ENCODE measurements around the gene TAS2R1. TPM values are rescaled to one million over a fixed set of nuclear protein-coding genes. Genes with fewer than 3 reads are reported as not detected.

TAS2R1 gene
- polyA plus RNA-seq, 3 donors: not detected

- Histone ChIP-seq H3K4me3 (replicated peaks in 1 of 3; ENCODE audit: low read depth in 2 of 3, low read length in 3 of 3) (no peak overlapping the region), H3K4me1 (ENCODE audit: control insufficient read depth in 1 of 2, insufficient read depth in 2 of 2, low read length in 2 of 2) (no peaks in the 10 kb centered on the region), H3K36me3 (replicated peaks in 1 of 2; ENCODE audit: control insufficient read depth in 1 of 2, insufficient read depth in 2 of 2, low read length in 2 of 2) (no peaks in the 10 kb centered on the region), H3K4me2 (replicated peaks; ENCODE audit: extremely low read depth, low read length, poor library complexity, severe bottlenecking) (no peak overlapping the region), H3K9ac (ENCODE audit: insufficient read depth, low read length, poor library complexity, severe bottlenecking) (no peak overlapping the region), H3K9me3 (replicated peaks in 1 of 2; ENCODE audit: control insufficient read depth in 1 of 2, insufficient read depth in 1 of 2, low read length in 2 of 2) (peaks cover 0 to 9% of the 10 kb centered on the region in 2 donors), H3K27me3 (ENCODE audit: control insufficient read depth in 2 of 2, insufficient read depth in 2 of 2, low read length in 2 of 2) (no peaks in the 10 kb centered on the region), H3K79me2 (ENCODE audit: insufficient read depth, low read length) (no peaks in the 10 kb centered on the region), H2AFZ (ENCODE audit: insufficient read depth, low read depth, low read length, poor library complexity, severe bottlenecking) (no peak overlapping the region), H3K27ac (ENCODE audit: low read depth in 1 of 2, low read length in 2 of 2) (no peak overlapping the region), H4K20me1 (ENCODE audit: insufficient read depth, low read length) (no peaks in the 10 kb centered on the region)
- WGBS (ENCODE audit: insufficient coverage): 76% methylated on average over 3 of the region's 6 CpGs
- no peak overlapping the region for H3K4me3 Mint-ChIP-seq
- TF ChIP-seq, protein P1, sequence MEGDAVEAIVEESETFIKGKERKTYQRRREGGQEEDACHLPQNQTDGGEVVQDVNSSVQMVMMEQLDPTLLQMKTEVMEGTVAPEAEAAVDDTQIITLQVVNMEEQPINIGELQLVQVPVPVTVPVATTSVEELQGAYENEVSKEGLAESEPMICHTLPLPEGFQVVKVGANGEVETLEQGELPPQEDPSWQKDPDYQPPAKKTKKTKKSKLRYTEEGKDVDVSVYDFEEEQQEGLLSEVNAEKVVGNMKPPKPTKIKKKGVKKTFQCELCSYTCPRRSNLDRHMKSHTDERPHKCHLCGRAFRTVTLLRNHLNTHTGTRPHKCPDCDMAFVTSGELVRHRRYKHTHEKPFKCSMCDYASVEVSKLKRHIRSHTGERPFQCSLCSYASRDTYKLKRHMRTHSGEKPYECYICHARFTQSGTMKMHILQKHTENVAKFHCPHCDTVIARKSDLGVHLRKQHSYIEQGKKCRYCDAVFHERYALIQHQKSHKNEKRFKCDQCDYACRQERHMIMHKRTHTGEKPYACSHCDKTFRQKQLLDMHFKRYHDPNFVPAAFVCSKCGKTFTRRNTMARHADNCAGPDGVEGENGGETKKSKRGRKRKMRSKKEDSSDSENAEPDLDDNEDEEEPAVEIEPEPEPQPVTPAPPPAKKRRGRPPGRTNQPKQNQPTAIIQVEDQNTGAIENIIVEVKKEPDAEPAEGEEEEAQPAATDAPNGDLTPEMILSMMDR (IDR thresholded peaks at IDR 0.05): no peak
- H3K27ac Mint-ChIP-seq: no peak overlapping the region
- peaks cover 3 to 10% (median 6%) of the 10 kb centered on the region in 7 donors for H3K9me3 Mint-ChIP-seq
- DNase-seq: no peak
- H3K36me3 Mint-ChIP-seq: no peaks in the 10 kb centered on the region
- H3K27me3 Mint-ChIP-seq (ENCODE audit: low read depth in 3 of 3): peaks cover 0 to 1% (median 0%) of the 10 kb centered on the region in 3 donors
- H3K4me1 Mint-ChIP-seq: no peaks in the 10 kb centered on the region
- intact Hi-C loops (cut with micrococcal nuclease): no loop called here
Measured at GRCh38 chr5:9588254-9588653, 41.9 kb downstream of the TAS2R1 start.

DNA sequence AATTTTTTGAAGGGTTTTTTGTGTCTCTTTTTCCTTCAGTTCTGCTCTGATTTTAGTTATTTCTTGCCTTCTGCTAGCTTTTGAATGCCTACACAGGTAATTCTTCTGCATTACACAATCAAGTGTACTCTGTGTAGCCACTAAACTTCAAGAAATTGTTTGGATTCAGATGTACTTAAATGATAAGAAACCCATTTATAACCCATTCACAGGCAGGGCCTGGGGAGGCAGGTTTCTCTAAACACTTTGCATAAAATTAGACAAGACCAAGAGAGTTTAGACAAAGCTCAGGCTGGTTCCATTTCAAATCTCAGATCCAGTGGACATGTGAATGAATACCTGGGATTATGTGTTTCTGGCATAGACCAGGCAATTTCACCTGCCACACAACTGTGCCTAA, 43.0 kb downstream of the TAS2R1 start:
- Mint-ChIP-seq H3K27me3 (ENCODE audit: low read depth in 3 of 3) (peaks cover 0 to 1% (median 0%) of the 10 kb centered on the region in 3 donors), H3K27ac (no peak overlapping the region), H3K9me3 (peaks cover 3 to 10% (median 6%) of the 10 kb centered on the region in 7 donors), H3K4me3 (no peak overlapping the region), H3K4me1 (no peaks in the 10 kb centered on the region), H3K36me3 (no peaks in the 10 kb centered on the region)
- H3K79me2 ChIP-seq (ENCODE audit: insufficient read depth, low read length): no peaks in the 10 kb centered on the region
- H3K4me2 ChIP-seq (replicated peaks; ENCODE audit: extremely low read depth, low read length, poor library complexity, severe bottlenecking): no peak overlapping the region
- intact Hi-C loops (cut with micrococcal nuclease): no loop called here
- no peak for DNase-seq
- H3K9me3 ChIP-seq (replicated peaks in 1 of 2; ENCODE audit: control insufficient read depth in 1 of 2, insufficient read depth in 1 of 2, low read length in 2 of 2): peaks cover 0 to 9% of the 10 kb centered on the region in 2 donors
- no peaks in the 10 kb centered on the region for H4K20me1 ChIP-seq (ENCODE audit: insufficient read depth, low read length)
- no peaks in the 10 kb centered on the region for H3K27me3 ChIP-seq (ENCODE audit: control insufficient read depth in 2 of 2, insufficient read depth in 2 of 2, low read length in 2 of 2)
- H3K4me3 ChIP-seq (replicated peaks in 1 of 3; ENCODE audit: low read depth in 2 of 3, low read length in 3 of 3): no peak overlapping the region
- no peak overlapping the region for H3K9ac ChIP-seq (ENCODE audit: insufficient read depth, low read length, poor library complexity, severe bottlenecking)
- TF ChIP-seq, protein P1 (IDR thresholded peaks at IDR 0.05): no peak
- H3K36me3 ChIP-seq (replicated peaks in 1 of 2; ENCODE audit: control insufficient read depth in 1 of 2, insufficient read depth in 2 of 2, low read length in 2 of 2): no peaks in the 10 kb centered on the region
- H3K4me1 ChIP-seq (ENCODE audit: control insufficient read depth in 1 of 2, insufficient read depth in 2 of 2, low read length in 2 of 2): no peaks in the 10 kb centered on the region
- no peak overlapping the region for H2AFZ ChIP-seq (ENCODE audit: insufficient read depth, low read depth, low read length, poor library complexity, severe bottlenecking)
- H3K27ac ChIP-seq (ENCODE audit: low read depth in 1 of 2, low read length in 2 of 2): no peak overlapping the region
